CD14-positive monocyte (primary cell): ENCODE data around the gene HMG20B. TPM values are rescaled to one million over a fixed set of nuclear protein-coding genes. Genes with fewer than 3 reads are reported as not detected.

Experiments used
- DNase-seq, 3 donors: peaks; one replicate each; pipeline ENCODE4 v3.0.0-alpha.2; 2011 to 2022
- H2AFZ ChIP-seq: 2 replicates; pipeline ENCODE4 v1.6.0; 2012; ENCODE audit warnings: mild to moderate bottlenecking, low read depth, low read length, inconsistent platforms; ENCODE audit not compliant: insufficient read depth, poor library complexity, severe bottlenecking
- H3K27ac ChIP-seq, 2 donors: 1 replicate in 1 of 2; 2 replicates in 1 of 2; pipeline ENCODE4 v1.5.1; 2012 to 2013; ENCODE audit warnings: low read length in 2 of 2, control low read depth in 1 of 2, inconsistent platforms in 1 of 2, low read depth in 1 of 2, mild to moderate bottlenecking in 1 of 2
- H3K27me3 ChIP-seq, 2 donors: one replicate each; pipeline versions ENCODE4 v1.6.0 to v1.6.1; 2011 to 2013; ENCODE audit warnings: low read length in 2 of 2; ENCODE audit not compliant: control insufficient read depth in 2 of 2, insufficient read depth in 2 of 2
- H3K36me3 ChIP-seq, 2 donors: replicated peaks in 1 of 2; 1 replicate in 1 of 2; 2 replicates in 1 of 2; pipeline versions ENCODE4 v1.5.1 to v1.6.1; 2012 to 2013; ENCODE audit warnings: low read length in 2 of 2, control low read depth in 1 of 2, inconsistent platforms in 1 of 2, mild to moderate bottlenecking in 1 of 2; ENCODE audit not compliant: insufficient read depth in 2 of 2, control insufficient read depth in 1 of 2
- H3K4me1 ChIP-seq, 2 donors: 1 replicate in 1 of 2; 2 replicates in 1 of 2; pipeline versions ENCODE4 v1.5.1 to v1.6.1; 2012 to 2013; ENCODE audit warnings: low read length in 2 of 2, control low read depth in 1 of 2, inconsistent platforms in 1 of 2, mild to moderate bottlenecking in 1 of 2, moderate library complexity in 1 of 2; ENCODE audit not compliant: insufficient read depth in 2 of 2, control insufficient read depth in 1 of 2
- H3K4me2 ChIP-seq: replicated peaks from 2 replicates; pipeline ENCODE3; 2012; ENCODE audit warnings: low read length, moderate library complexity, mild to moderate bottlenecking; ENCODE audit not compliant: poor library complexity, severe bottlenecking; ENCODE audit errors: extremely low read depth
- H3K4me3 ChIP-seq, 3 experiments: fragments of 200-600 bp in 1 of 3; sonication (generic) in 1 of 3; replicated peaks in 1 of 3; 1 replicate in 2 of 3; 2 replicates in 1 of 3; pipeline ENCODE4 v1.5.1; 2011 to 2013; ENCODE audit warnings: low read length in 3 of 3, mild to moderate bottlenecking in 3 of 3, control low read depth in 2 of 3, low read depth in 2 of 3, inconsistent platforms in 1 of 3, moderate library complexity in 1 of 3
- H3K79me2 ChIP-seq: 2 replicates; pipeline ENCODE4 v1.6.0; 2012; ENCODE audit warnings: mild to moderate bottlenecking, control low read depth, inconsistent platforms, low read length, moderate library complexity; ENCODE audit not compliant: insufficient read depth
- H3K9ac ChIP-seq: 2 replicates; pipeline ENCODE4 v1.6.0; 2017; ENCODE audit warnings: low read length, mild to moderate bottlenecking; ENCODE audit not compliant: insufficient read depth, poor library complexity, severe bottlenecking
- H3K9me3 ChIP-seq, 2 donors: replicated peaks in 1 of 2; 1 replicate in 1 of 2; 2 replicates in 1 of 2; pipeline versions ENCODE4 v1.5.1 to v1.6.1; 2012 to 2013; ENCODE audit warnings: low read length in 2 of 2, control low read depth in 1 of 2; ENCODE audit not compliant: control insufficient read depth in 1 of 2, insufficient read depth in 1 of 2
- H4K20me1 ChIP-seq: 2 replicates; pipeline ENCODE4 v1.6.0; 2012; ENCODE audit warnings: mild to moderate bottlenecking, low read length, control low read depth, moderate library complexity; ENCODE audit not compliant: insufficient read depth
- H3K27ac Mint-ChIP-seq, 7 donors: one replicate each; pipeline ENCODE4 v1.8.0; 2020; ENCODE audit warnings: mild to moderate bottlenecking in 7 of 7, mixed read lengths in 7 of 7, moderate library complexity in 6 of 7, inconsistent platforms in 2 of 7
- H3K27me3 Mint-ChIP-seq, 3 donors: one replicate each; pipeline ENCODE4 v1.8.0; 2021 to 2022; ENCODE audit warnings: low read depth in 3 of 3, mild to moderate bottlenecking in 3 of 3, mixed read lengths in 3 of 3, moderate library complexity in 3 of 3, inconsistent platforms in 1 of 3
- H3K36me3 Mint-ChIP-seq, 2 donors: one replicate each; pipeline ENCODE4 v1.8.0; 2020; ENCODE audit warnings: mixed read lengths in 2 of 2, inconsistent platforms in 1 of 2, mild to moderate bottlenecking in 1 of 2
- H3K4me1 Mint-ChIP-seq: one replicate; pipeline ENCODE4 v1.8.0; 2020; ENCODE audit warnings: mild to moderate bottlenecking, mixed read lengths
- H3K4me3 Mint-ChIP-seq, 2 donors: one replicate each; pipeline ENCODE4 v1.8.0; 2020; ENCODE audit warnings: mild to moderate bottlenecking in 2 of 2, mixed read lengths in 2 of 2, moderate library complexity in 1 of 2
- H3K9me3 Mint-ChIP-seq, 7 donors: one replicate each; pipeline ENCODE4 v1.8.0; 2020 to 2022; ENCODE audit warnings: mixed read lengths in 7 of 7, mild to moderate bottlenecking in 6 of 7, moderate library complexity in 6 of 7, inconsistent platforms in 2 of 7
- CTCF ChIP-seq: fragments of 200-600 bp; IDR thresholded peaks from one replicate; pipeline ENCODE4 v1.8.0; 2022; ENCODE audit warnings: antibody characterized with exemption, mild to moderate bottlenecking
- WGBS: methylation state at CpG from one replicate; pipeline ENCODE4 v1.1.5; 2013; ENCODE audit warnings: missing lambda C conversion rate; ENCODE audit not compliant: insufficient coverage; 5-methylcytosine and 5-hydroxymethylcytosine counted together
- intact Hi-C, 2 donors: fragments of 100-400 bp; cut with micrococcal nuclease; formaldehyde crosslinking; loops; one replicate each; pipeline versions ENCODE4 v1.15.0 to v1.15.1; 2023
- polyA plus RNA-seq, 3 donors: library from polyadenylated mRNA; depleted of rRNA in 1 of 3; unstranded in 2 of 3; stranded (reverse) in 1 of 3; fragments of 300-500 nt in 2 of 3; fragments of >200 nt in 1 of 3; fragmentation: Illumina TruSeq in 2 of 3; gene quantifications; 1 replicate in 2 of 3; 2 replicates in 1 of 3; pipeline ENCODE4 v1.2.3, GENCODE V29; 2012 to 2021

HMG20B gene
- polyA plus RNA-seq, 3 donors = 52.4 to 58.8 (median 56.5) TPM

GRCh38 chr19:3620145-3620816 is 47.5 kb downstream of the HMG20B start:
- Histone ChIP-seq H3K4me1 (peaks cover 4 to 14% of the 10 kb centered on the region in 2 donors), H3K9ac (no peak overlapping the region), H4K20me1 (peaks cover 24% of the 10 kb centered on the region), H3K4me3 (no peak overlapping the region), H3K27me3 (no peaks in the 10 kb centered on the region), H2AFZ (no peak overlapping the region), H3K4me2 (no peak overlapping the region), H3K36me3 (peaks cover 39 to 52% of the 10 kb centered on the region in 2 donors), H3K27ac (no peak overlapping the region), H3K9me3 (no peaks in the 10 kb centered on the region), H3K79me2 (peaks cover 15% of the 10 kb centered on the region)
- no peak for TF ChIP-seq CTCF
- Mint-ChIP-seq H3K4me3 (no peak overlapping the region), H3K36me3 (peaks cover 34 to 69% of the 10 kb centered on the region in 2 donors), H3K9me3 (no peaks in the 10 kb centered on the region), H3K27ac (no peak overlapping the region), H3K4me1 (peaks cover 19% of the 10 kb centered on the region), H3K27me3 (no peaks in the 10 kb centered on the region)
- intact Hi-C loops = no loop called here
- DNase-seq = no peak
- 95% methylated on average over 18 of the region's 19 CpGs for WGBS

- peaks cover 39 to 52% of the 10 kb centered on the region in 2 donors for H3K36me3 ChIP-seq
- intact Hi-C loops = no loop called here
- no peak overlapping the region for H3K27ac ChIP-seq
- no peak overlapping the region for H3K4me3 ChIP-seq
- no peaks in the 10 kb centered on the region for H3K9me3 ChIP-seq
- Mint-ChIP-seq H3K36me3 (peaks cover 33 to 64% of the 10 kb centered on the region in 2 donors), H3K9me3 (no peaks in the 10 kb centered on the region), H3K27me3 (no peaks in the 10 kb centered on the region), H3K4me3 (no peak overlapping the region), H3K27ac (no peak overlapping the region), H3K4me1 (peaks cover 26% of the 10 kb centered on the region)
- peaks cover 11 to 21% of the 10 kb centered on the region in 2 donors for H3K4me1 ChIP-seq
- TF ChIP-seq CTCF = no peak
- no peak overlapping the region for H3K9ac ChIP-seq
- WGBS = 98% methylated on average over 19 of the region's 24 CpGs
- H3K4me2 ChIP-seq = no peak overlapping the region
- H3K27me3 ChIP-seq = no peaks in the 10 kb centered on the region
- no peak overlapping the region for H2AFZ ChIP-seq
- peaks cover 31% of the 10 kb centered on the region for H4K20me1 ChIP-seq
- peaks cover 22% of the 10 kb centered on the region for H3K79me2 ChIP-seq
- DNase-seq = no peak
Observed at GRCh38 chr19:3620817-3621547, 48.2 kb downstream of the HMG20B start.
